ENCODE results near the gene EGF. TPM values are rescaled to one million over a fixed set of nuclear protein-coding genes. Genes with fewer than 3 reads are reported as not detected.

The EGF gene
- total RNA-seq, 2 donors from 2014 or later, result 7.4 to 13.4 TPM

DNA sequence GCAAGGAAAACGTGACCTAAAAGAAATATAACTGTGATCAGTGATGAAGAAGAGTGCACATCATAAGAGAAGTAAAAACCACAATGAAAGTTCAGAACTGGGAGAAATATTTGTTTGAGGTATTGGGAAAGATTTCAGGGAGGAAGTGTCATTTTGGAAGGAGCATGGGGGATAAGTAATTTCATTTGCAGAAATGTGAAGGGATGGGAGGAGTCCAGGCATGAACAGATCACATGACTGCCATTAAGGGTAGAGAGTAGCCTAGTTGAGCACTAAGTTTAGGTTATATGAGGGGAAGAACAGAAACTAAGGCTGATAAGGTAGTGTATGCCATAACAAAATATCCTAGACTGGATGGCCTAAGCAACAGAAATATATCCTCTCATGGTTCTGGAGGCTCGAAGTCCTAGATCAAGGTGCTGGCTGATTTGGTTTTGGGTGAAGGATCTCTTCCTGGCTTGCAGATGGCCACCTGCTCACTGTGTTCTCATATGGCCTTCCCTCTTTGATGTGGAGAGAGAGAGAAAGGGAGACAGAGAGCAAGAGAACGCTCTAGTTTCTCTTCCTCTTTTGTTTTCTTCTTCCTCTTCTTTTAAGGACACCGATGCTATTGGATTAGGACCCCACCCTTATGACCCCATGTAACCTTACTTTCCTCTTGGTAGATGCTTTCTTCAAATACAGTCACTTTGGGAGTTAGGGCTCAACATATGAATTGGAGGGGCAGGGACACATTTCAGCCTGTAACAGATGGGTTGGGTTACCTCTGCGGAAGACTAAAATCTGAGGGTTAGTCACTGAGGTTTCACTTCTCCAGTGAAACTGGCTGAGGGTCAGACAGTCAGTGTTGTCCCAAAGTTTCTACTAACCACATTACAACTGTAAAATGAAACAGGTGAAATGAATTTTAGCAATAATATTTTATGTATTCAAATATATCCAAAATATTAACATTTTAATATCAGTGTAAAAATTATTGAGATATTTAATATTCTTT is 77.9 kb downstream of the EGF start:
- H3K27me3 ChIP-seq, result no peaks in the 10 kb centered on the region
- TF ChIP-seq, protein P1, sequence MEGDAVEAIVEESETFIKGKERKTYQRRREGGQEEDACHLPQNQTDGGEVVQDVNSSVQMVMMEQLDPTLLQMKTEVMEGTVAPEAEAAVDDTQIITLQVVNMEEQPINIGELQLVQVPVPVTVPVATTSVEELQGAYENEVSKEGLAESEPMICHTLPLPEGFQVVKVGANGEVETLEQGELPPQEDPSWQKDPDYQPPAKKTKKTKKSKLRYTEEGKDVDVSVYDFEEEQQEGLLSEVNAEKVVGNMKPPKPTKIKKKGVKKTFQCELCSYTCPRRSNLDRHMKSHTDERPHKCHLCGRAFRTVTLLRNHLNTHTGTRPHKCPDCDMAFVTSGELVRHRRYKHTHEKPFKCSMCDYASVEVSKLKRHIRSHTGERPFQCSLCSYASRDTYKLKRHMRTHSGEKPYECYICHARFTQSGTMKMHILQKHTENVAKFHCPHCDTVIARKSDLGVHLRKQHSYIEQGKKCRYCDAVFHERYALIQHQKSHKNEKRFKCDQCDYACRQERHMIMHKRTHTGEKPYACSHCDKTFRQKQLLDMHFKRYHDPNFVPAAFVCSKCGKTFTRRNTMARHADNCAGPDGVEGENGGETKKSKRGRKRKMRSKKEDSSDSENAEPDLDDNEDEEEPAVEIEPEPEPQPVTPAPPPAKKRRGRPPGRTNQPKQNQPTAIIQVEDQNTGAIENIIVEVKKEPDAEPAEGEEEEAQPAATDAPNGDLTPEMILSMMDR (IDR thresholded peaks at IDR 0.05), result no peak
- H3K9me3 ChIP-seq, result no peaks in the 10 kb centered on the region
- no peaks in the 10 kb centered on the region for H3K36me3 ChIP-seq
- no peak for DNase-seq (ENCODE audit: low spot score)
- no peak overlapping the region for H3K27ac ChIP-seq
- H3K4me3 ChIP-seq, result no peak overlapping the region
- no peaks in the 10 kb centered on the region for H3K4me1 ChIP-seq

DNA sequence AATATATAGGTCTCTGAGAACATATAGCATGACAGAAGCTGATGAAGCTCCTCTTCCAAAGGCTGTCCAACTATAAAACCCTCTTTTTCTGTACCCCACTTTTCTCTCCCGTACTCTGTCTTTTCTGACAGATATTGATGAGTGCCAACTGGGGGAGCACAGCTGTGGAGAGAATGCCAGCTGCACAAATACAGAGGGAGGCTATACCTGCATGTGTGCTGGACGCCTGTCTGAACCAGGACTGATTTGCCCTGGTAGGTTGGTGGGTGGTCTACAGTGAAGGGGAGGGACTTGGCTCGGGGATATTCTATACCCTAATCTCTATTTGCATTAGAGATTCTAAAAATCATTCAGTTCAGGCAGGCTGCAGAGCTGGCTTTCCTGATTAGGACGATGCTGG is 80.4 kb downstream of the EGF start:
- Histone ChIP-seq H3K4me1 (no peaks in the 10 kb centered on the region), H3K27me3 (no peaks in the 10 kb centered on the region), H3K27ac (no peak overlapping the region), H3K4me3 (no peak overlapping the region), H3K36me3 (no peaks in the 10 kb centered on the region), H3K9me3 (no peaks in the 10 kb centered on the region)
- TF ChIP-seq, protein P1 (IDR thresholded peaks at IDR 0.05), result no peak
- no peak for DNase-seq (ENCODE audit: low spot score)

DNA sequence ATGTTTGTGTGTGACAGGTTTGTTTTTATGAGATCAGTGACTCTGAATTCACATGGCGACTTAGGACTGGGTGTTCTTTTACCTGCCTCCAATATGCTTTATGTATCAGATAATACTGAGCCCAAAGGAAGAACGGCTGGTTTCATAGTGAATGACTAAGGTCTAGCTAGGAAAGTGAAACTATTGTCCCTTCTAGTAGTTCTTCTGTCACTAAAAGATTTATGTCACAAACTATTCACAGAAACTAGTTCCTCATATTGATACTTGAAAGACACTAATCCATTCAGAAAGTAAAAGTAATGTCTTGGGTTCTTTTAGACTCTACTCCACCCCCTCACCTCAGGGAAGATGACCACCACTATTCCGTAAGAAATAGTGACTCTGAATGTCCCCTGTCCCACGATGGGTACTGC is 81.7 kb downstream of the EGF start:
- H3K36me3 ChIP-seq, result no peaks in the 10 kb centered on the region
- H3K27ac ChIP-seq, result no peak overlapping the region
- TF ChIP-seq, protein P1 (IDR thresholded peaks at IDR 0.05), result no peak
- H3K27me3 ChIP-seq, result no peaks in the 10 kb centered on the region
- DNase-seq (ENCODE audit: low spot score), result no peak
- H3K4me1 ChIP-seq, result no peaks in the 10 kb centered on the region
- no peak overlapping the region for H3K4me3 ChIP-seq
- no peaks in the 10 kb centered on the region for H3K9me3 ChIP-seq

DNA sequence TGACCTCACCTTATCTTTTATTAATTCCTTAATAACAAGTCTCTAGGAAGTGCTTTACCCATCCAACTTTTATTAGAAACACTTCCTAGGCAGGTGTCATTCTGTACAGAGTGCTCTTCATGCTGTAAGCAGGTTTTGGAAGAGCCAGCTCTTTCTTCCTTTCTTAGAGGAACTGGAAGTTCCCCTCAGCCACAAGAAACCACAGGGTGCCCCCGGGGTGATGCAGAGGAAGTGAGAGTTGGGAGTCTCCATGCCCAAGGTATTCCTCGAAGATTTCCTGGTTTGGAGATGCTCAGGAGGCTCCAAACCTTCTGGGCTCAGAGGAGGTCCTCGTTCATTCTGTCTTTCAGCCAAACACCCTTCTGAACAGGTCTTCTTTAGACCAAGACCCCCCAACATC is 83.8 kb downstream of the EGF start:
- DNase-seq (ENCODE audit: low spot score), result no peak
- no peak overlapping the region for H3K27ac ChIP-seq
- H3K27me3 ChIP-seq, result no peaks in the 10 kb centered on the region

DNA sequence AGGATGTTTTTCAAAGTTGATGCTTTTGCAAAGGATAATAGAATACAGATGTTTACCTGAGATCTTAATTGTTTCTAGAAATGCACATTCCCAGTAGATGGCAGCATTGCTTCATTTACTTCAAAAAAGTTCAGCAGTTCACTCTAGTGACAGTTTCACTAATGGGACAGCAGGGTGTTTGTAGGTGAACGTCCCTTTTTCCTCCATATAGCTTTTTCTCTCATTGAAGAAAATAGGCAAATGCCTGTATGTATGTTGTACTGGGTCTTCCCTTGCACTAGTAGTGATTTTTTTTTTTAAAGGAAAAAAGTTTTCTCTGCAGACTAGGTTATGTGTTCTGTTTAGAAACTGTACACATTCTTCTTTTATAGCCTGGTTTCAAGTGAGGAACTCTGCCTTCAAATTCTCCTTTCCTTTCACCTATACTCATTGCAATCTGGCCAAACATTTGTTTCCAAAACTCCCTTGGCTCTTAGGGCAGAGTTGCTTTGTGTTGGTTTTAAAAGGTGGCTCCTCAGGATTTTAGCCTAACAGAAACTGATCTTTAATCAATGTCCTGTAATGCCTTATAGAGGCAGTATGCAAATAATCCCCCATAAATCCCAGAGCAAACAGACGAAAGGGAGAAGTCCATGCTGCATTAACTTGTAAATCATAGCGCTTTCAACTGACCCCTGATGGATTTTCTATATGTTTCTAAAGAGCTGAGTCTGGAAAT is 86.3 kb downstream of the EGF start:
- no peak overlapping the region for H3K4me3 ChIP-seq
- H3K9me3 ChIP-seq, result no peaks in the 10 kb centered on the region
- TF ChIP-seq, protein P1 (IDR thresholded peaks at IDR 0.05), result peak in 1 of 2 donors; percentile 74
- H3K27me3 ChIP-seq, result no peaks in the 10 kb centered on the region
- no peak overlapping the region for H3K27ac ChIP-seq
- DNase-seq (ENCODE audit: low spot score), result no peak
- no peaks in the 10 kb centered on the region for H3K4me1 ChIP-seq
- no peaks in the 10 kb centered on the region for H3K36me3 ChIP-seq

More for the DNA sequence above, 83.8 kb downstream of the EGF start:
- Histone ChIP-seq H3K9me3 (no peaks in the 10 kb centered on the region), H3K36me3 (no peaks in the 10 kb centered on the region), H3K4me1 (no peaks in the 10 kb centered on the region), H3K4me3 (no peak overlapping the region)
- TF ChIP-seq, protein P1 (IDR thresholded peaks at IDR 0.05), result no peak

Data from right atrium auricular region (tissue), 2 donors.